ENCODE measurements around the gene PPARG.
A peak's percentile ranks its signal among the peaks of the same experiment; 100 is the strongest.
"Not testable (repeated sequence)": the region's sequence is repeated elsewhere in the genome, so short reads cannot be mapped to it uniquely, and the experiment has no call there.

The PPARG gene

DNA sequence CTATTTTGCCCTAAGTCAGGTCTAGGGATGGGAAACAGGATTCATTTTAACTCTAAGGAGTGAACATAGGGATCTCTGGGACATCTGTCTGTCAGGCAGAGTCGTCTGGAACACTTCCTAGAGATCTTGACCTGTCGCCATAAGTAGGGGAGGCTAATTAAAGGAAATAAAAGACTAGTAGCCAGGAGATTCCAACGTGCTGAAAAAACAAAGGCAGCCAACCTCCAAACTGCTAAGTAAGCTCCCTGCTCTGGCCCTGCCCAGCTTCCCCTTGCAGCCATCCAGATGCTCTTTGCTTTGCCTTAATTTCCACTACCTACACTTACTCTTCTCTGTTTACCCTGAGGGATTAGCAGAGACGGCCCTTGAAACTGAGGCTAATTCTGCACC, 177.0 kb downstream of the PPARG start:
- DNase-seq: no peak

DNA sequence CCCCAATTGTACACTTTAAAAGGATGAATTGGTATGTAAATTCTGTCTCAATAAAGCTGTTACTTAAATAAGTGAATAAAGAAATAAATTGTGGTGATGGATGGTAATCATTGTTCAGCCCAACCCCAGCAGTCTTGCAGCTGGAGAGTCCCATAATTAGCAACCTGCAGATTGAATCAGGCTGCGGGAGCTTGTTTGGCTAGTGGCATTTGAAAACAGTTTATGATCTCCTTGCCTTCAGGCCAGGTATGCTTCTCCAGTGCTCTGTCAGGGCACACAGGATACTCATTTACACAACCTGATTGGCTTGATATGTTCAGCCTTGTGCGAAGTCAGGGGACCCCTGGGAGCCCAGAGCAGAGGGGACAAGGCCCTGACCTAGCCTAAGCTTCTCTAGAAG, 178.9 kb downstream of the PPARG start:
- DNase-seq: no peak

GRCh38 chr3:12468276-12468675, 179.4 kb downstream of the PPARG start:
- no peak for DNase-seq

DNA sequence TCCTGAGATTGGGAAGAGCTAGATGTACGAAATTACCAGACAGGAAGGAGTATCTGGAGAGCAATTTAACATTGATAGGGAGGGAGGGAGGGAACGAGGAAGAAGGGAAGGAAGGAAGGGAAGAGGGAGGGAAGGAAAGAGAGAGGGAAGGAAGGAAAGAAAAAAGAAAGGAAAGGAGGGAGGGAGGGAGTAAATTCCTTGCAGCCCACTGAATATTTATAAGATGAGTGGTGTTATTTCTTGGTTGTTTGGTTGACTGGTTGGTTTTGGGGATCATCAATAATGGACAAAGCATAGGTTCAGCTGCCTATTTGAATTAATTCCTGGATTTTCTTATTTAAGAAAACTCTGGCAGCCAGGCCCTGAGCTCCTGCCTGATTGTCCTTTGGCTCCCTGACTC, 179.9 kb downstream of the PPARG start:
- DNase-seq: no peak

- not testable (repeated sequence) for DNase-seq
Observed at GRCh38 chr3:12469222-12469621, 180.4 kb downstream of the PPARG start.

GRCh38 chr3:12470111-12470510, 181.2 kb downstream of the PPARG start:
- DNase-seq: no peak

DNA sequence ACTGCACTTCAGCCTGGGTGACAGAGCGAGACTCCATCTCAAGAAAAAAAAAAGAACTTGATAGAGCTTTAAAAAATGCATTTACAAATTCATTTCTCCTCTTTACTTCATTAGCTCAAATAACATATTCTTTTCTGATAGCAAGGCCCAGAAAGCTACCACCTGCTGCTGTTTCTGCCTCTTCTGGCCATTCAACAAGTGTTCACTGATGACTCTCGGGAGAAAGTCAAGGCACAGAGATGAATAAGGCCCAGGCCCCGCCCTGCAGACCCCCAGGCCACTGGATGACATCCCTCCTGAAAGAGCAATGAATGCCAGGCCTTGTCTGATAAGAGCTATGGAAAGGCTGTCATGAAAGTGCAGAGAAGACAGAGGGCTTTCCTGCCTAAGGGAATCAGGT, 181.8 kb downstream of the PPARG start:
- DNase-seq: no peak

DNA sequence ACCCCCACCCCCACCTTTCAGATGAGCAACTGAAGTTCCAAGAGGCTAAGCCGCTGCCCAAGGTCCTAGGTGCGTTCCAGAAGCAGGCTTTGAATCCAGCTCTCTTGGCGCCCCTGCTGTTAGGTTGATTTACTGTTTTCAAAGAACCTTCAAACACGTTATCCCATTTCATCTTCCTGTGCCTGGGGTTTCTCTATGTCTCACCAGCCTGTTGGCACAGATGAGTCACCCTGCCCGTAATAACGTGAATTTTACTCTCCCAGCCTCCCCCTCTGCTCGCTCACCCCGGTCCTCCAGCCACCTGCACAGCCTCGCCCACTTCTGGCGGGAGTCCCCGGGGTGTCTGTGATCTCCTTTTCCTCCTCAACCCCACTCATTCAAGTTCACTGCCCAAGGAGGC, 182.4 kb downstream of the PPARG start:
- peak; percentile 28 for DNase-seq

DNA sequence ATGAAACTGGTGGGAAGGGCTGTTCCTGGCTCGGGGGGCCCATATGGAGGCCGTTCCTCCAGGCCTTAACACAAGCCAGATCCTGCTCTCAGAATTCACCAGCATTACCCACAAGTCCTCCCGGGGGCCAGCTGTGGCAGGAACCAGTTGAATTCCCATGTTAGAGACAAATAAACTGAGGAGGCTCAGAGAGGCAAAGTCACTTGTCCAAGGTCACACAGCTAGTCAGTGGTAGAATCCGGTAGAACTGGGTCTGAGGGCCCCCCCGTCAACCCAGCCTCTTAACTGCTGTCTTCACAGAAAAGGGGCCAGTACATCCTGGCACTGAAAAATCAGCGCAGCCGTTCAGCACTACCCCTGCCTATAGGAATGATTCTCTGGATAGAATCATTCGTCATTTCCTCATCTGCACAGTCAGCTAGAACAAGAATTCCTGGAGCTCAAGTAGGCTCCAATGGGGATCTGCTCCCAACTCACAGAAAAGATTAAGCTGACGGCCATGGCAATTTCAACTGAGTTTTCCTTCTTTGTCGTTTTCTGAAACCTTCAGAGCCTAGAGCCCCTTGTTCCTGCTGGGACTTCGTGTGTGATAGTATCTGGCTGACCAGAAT, 183.2 kb downstream of the PPARG start:
- DNase-seq: no peak

DNA sequence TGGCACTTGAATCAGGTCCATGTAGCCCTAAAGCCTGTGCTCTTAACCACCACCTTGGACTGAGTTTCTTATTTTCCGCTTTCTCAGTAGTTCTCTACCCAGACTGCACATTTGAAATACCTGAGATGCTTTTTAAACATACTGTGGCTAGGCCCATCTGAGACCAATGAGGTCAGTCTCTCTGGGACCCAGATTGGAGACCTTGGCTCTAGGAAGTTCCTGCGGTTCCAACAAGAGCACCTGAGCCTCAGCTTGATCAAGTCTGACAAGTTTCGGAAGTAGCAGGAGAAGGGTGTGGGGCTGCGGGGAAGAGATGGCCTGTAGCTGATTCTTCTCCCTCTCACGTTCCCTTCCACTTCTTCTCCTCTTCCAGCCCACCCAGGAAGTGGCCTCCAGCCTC, 183.9 kb downstream of the PPARG start:
- DNase-seq: no peak

- no peak for DNase-seq
Observed at GRCh38 chr3:12473511-12473910, 184.6 kb downstream of the PPARG start.

DNA sequence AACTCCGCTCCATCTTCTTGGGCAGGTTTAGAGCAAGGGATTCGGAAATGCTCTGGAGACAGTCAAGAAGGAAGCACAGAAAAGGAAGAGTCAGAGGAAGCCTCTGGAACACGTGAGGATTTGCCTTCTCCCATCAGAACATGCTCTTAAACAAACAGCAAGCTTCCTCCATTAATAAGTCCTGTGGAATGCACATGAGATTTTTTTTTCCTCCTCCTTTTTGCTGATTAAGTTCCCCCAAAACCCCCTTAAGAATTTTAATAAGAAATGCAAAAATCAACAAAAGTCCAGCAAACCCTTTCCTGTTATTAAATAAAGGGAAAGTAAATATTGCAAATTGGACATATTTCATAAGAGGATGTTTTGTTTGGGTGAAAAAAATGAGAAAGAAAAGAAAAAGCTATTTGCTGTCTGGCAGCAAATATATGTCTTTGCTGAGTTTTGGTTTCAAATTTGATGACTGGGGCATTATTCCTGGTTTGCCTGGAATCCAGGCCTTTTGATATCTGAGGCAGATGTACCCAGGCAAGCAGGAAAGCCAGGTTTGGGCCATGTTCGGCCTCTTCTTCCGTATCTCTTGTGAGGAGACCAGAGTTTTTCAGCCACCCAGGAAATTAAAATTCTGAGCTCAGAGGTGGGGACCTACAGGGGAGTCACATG, 187.5 kb downstream of the PPARG start:
- DNase-seq: no peak

GRCh38 chr3:12477256-12477655, 188.4 kb downstream of the PPARG start:
- no peak for DNase-seq

DNA sequence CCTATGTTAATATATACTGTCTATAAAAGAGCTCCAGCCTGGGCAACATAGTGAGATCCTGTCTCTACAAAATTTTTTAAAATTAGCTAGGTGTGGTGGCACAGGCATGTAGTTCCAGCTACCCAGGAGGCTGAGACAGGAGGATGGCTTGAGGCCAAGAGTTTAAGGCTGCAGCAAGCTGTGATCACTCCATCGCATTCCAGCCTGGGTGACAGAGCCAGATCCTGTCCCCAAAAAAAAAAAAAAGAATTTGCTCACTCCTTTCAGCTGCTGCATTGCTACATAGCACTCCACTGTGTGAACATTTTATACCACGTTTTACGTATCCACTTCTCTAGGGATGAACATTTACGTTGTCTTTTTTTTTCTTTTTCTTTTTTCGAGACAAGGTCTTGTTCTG, 189.5 kb downstream of the PPARG start:
- no peak for DNase-seq

DNA sequence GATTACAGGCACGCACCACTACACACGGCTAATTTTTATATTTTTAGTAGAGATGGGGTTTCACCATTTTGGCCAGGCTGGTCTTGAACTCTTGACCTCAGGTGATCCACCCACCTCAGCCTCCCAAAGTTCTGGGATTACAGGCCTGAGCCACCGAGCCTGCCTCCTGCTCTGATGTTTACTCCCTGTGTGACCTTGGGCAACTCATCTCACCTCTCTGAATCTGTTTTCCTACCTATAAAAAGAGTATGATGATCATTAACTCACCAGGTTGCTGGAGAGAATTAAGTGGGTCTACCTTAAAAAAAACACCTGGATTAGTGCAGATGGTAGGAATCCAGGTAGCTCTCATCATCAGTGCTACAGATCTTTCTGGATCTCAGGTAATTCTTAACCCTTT, 190.3 kb downstream of the PPARG start:
- not testable (repeated sequence) for DNase-seq

DNA sequence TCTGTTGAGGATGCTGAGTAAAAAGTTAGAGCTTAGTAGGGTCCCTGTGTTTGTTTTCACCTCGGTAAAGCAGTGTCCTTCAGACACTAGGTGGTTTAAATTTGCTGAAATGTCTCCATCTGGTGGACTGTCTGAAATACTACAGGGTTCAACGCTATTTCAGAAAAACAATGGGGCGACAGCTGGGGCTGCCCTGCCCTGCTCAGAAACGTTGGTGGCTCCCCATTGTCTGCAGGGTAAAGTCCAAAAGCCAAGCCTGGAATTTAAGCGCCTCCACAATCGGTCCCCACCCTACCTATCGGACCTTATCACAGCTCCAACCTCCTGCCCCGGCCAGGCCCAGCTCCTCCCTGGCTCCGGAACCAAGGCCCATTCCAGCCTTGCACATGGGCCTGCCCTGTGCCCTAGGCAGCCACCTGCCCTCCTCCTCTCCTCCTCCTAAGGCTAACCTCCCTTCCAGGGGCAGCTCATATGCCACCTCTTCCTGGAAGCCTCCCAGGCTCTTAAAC, 191.1 kb downstream of the PPARG start:
- no peak for DNase-seq

- DNase-seq: no peak
Observed at GRCh38 chr3:12483410-12483809, 194.5 kb downstream of the PPARG start.

DNA sequence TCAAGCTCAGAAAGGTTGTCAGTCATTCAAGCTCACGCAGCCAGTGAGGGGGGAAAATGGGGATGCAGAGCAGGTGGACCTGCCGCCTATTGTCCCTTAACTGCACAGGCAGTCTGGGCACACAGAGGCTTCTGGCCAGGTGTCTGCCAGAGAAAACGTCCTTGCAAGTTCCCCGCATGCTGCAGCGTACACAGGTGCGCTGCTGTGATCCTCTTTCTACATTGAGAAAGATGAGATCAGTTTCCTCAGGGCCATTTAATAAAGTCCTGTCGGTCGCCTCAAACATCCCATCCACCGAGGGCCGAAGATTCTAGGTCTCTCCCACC, 195.0 kb downstream of the PPARG start:
- no peak for DNase-seq

Measured in activated T-cell treated with anti-CD3 and anti-CD28 coated beads for 4 hours (primary cell).